ENCODE measurements around the gene XDH.

GRCh38 chr2:31299547-31299946 lies 115.0 kb downstream of the XDH start:
- no peak for TF ChIP-seq EZH2phosphoT487 (IDR thresholded peaks at IDR 0.05)
- TF ChIP-seq CTCF (IDR thresholded peaks at IDR 0.05), result no peak
